ENCODE measurements around the gene DOLK.
A peak's percentile ranks its signal among the peaks of the same experiment; 100 is the strongest.

DNA sequence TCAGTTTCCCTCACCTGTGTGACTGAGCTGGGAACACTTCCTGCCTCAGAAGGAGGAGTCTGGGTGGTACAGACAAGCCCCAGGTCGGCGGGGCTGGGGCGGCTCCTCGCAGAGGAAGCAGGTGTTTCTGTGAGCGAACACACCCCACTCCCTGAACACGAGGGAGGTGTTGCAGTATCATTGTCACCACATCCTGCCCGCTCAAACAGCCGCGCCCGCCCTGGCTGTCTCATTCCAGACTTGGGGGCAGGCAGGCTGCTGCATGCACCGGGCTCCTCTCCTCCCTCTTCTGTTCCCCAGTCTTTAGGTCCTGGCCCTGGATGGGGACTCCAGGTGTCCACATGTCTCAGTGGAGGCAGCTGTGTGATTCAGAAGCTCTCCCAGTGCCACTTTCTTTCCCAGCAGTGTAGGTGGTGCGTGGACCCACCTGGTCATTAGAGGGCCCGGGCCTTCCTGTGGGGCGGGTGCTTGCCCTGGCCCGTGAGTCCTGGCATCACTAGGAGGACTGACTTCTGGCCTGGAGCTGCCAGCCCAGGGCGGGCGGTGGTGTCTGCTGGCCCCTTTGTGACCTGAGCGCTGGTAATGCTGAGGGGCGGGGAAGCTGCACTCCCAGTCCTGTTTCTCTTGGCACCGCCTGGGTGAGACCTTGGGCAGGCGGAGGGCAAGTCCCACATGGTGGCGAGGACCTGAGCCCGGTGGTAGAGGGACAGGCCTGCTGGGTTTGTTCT lies 44.9 kb downstream of the DOLK start:
- no peak for TF ChIP-seq CTCF (IDR thresholded peaks at IDR 0.05)
- peak in 2 of 4 donors; percentile 67 to 69 for TF ChIP-seq POLR2A (IDR thresholded peaks at IDR 0.05)
